Tongue (tissue), 2 donors: ENCODE measurements around the gene LMTK2. TPM values are rescaled to one million over a fixed set of nuclear protein-coding genes. Genes with fewer than 3 reads are reported as not detected.

Experiments used
- DNase-seq: peaks from one replicate; pipeline ENCODE4 v3.0.0-alpha.2; 2015
- total RNA-seq: library from RNA; depleted of rRNA; stranded (reverse); fragments of >200 nt; gene quantifications from one replicate; pipeline ENCODE4 v1.2.3, GENCODE V29; 2014

The LMTK2 gene
- total RNA-seq, 1 donor from 2014 or later: 17.4 TPM

DNA sequence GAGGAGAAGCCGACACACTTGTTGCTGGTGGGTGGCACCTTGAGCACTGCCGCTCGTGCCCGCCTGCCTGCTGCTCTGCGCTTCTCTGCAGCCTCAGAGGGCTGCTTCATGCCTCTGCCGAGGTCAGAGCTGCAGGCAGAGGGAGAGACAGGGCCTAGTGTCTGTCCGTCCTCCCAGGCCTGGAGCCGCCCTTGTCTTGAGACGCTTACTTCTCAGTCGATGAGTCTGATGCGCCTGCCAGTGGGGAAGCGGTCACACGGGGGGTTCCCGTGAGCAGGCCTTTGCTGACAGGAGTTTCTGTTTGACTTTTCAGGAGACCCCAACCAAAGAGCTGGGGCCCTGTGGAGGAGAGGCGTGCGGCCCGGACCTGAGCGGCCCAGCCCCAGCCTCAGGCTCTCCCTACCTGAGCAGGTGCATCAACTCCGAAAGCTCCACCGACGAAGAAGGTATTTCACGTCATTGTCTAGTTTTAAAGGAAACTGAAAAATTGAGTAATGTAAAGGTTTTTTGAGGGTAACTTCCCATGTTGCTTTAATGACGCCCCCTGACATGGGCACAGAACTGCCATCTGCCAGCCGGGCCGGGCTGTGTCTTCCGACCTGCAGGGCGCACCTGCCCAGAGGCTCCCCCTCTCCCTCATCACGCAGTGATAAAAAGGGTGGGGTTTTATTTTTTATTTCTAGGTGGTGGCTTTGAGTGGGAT, 96.8 kb downstream of the LMTK2 start:
- DNase-seq: no peak

- no peak for DNase-seq
Observed at GRCh38 chr7:98203964-98204605, 97.4 kb downstream of the LMTK2 start.

- no peak for DNase-seq
Observed at GRCh38 chr7:98204670-98205069, 98.0 kb downstream of the LMTK2 start.

DNA sequence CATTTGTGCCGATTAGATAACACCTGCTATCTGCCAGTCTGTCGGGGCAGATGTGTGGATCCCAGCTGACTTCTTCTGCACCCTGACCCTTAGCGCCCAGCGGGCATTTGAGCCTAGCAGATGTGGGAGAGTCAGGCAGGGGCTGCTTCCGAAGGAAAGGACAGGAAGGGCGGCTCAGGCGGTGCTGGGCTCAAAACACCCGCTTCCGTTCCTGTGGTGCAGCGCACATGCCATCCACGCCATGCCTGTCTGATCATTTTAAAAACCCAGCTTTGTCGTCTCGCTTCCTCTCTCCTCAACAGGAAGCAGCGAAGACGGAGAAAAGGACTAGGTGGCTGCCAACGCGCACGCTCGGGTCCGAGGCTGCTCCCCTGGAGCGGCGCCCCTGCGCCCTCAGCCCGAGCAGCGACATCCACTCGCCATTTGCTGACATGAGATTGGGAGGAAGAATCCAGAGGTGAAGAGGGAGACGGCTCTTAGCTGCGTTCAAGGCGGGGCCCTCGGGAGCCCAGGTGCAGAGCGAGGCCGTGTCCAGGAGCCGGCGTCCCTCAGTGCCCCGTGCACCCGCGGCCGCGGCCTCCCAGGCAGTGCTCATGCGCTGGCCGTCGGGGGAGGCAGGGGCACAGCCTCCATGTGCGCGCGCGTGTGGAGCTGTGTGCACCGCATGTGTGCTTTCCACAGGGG, 98.6 kb downstream of the LMTK2 start:
- DNase-seq: no peak

GRCh38 chr7:98206451-98207330, 100.0 kb downstream of the LMTK2 start:
- DNase-seq: no peak

- no peak for DNase-seq
Observed at GRCh38 chr7:98209166-98209920, 102.7 kb downstream of the LMTK2 start.

DNA sequence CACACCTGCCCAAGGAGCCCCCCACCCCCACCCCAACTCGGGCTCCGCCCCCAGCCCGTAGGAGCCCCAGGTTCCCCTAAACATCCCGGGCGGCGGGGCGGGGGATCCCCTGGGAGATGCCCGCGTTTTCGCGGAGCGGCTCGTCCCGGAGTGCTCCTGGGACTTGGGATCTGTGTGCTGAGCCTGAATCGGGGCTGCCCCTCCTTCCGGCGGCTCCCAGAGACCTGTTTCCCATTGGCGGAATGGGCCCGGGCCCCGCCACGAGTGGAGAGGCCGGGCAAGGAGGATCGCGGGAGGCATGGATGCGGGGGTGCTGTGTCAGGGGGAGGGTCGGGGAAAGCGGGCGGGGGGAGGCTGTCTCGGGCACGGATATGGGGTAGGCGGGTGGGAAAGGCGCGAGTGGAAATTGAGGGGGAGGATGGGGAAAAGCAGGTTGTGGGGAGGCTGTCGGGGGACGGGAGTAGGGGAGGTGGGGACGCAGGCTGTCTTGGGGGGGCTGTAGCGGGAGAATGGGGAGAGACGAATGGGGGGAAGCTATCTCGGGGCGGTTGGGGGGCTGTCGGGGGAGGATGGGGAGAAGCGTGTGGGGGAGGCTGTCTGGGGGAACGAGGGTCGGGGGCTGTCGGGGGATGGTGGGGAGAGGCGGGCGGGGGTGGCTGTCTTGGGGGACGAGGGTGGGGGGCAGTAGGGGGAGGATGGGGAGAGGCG, 104.0 kb downstream of the LMTK2 start:
- DNase-seq: peak; percentile 17

- DNase-seq: peak; percentile 21
Observed at GRCh38 chr7:98211221-98211675, 104.6 kb downstream of the LMTK2 start, which contains the start of gene BHLHA15. BHLHA15 (plus strand) TSS chr7:98211439; CDS start chr7:98212310, 871 bp downstream.

DNA sequence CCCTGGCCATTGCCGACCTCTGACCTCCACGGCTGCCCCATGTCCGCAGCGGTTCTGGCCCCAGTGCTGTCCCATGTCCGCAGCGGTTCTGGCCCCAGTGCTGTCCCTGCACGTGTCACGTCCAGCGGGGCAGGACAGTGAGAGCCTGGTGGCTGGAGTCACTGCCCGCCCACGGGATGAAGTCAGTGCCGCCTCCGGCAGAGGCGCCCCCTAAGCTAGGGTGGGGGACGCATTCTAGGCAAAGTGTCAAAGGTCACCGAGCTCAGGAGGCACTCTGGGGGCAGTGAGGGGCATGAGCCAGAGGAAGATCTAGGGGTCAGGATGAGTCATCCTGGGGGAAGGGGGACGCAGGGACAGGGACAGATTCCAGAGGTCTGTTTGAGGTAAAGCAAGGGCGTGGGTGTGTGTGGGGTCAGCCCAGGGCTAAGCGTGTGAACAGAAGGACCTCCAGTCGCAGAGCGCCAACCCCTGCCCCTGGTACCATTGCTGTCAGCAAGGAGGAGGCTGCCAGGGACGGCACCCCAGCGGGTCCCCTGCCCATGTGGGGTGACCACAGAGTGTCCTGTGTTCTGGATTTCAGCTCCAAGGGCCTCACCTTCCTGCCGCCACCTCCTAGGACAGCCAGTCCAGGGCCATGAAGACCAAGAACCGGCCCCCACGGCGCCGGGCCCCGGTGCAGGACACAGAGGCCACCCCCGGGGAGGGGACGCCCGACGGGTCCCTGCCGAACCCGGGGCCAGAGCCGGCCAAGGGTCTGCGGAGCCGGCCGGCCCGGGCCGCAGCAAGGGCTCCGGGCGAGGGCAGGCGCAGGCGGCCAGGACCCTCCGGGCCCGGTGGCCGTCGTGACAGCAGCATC, 105.2 kb downstream of the LMTK2 start:
- DNase-seq: no peak

- DNase-seq: no peak
Observed at GRCh38 chr7:98212532-98213041, 105.9 kb downstream of the LMTK2 start.

GRCh38 chr7:98213296-98213887, 106.7 kb downstream of the LMTK2 start:
- DNase-seq: no peak

DNA sequence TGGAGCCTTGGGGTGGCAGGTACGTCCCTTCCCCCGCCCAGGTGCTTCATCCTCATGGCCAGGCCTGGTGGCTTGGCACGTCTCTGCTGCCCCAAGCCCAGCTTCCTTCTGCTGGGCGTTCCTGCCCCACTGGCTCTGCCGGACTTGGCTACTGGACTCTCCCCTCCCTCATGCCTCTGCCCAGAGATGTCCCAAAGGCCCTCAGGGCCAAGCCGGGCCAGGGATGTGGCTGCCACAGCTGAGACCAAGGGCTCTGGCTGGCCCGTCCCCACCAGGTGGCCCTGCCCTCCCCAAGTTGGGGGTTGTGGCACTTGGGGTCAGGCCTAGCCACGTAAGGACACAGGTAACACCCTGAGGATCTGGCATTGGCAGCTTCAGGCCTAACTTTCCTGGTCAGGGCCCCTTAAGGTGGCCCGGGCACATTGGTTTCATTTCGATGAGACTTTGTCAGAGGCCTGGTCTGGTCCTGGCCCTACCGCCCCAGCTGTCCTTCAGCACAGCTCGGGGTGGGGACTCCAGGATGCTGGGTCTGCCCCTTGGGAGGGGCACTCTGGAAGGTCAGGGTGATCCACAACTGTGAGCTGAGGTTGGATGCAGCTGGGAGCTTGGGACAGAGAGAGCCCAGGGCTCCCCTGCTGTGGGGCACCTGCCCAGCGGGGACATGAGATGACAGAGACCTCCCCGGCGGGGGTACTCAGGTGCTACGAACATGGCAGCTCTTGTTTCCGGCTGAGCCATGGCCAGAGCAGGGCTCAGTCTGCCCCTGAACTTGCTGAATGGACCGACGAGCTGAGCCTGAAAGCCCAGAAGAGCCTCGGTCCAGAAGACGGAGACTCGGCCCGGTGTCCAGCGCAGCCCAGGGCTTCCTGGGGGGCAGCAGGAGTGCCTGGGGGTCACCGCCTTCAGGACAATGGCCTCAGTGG, 107.5 kb downstream of the LMTK2 start:
- no peak for DNase-seq

GRCh38 chr7:98214811-98215321, 108.2 kb downstream of the LMTK2 start:
- no peak for DNase-seq

- DNase-seq: no peak
Observed at GRCh38 chr7:98215561-98216495, 109.2 kb downstream of the LMTK2 start.

DNA sequence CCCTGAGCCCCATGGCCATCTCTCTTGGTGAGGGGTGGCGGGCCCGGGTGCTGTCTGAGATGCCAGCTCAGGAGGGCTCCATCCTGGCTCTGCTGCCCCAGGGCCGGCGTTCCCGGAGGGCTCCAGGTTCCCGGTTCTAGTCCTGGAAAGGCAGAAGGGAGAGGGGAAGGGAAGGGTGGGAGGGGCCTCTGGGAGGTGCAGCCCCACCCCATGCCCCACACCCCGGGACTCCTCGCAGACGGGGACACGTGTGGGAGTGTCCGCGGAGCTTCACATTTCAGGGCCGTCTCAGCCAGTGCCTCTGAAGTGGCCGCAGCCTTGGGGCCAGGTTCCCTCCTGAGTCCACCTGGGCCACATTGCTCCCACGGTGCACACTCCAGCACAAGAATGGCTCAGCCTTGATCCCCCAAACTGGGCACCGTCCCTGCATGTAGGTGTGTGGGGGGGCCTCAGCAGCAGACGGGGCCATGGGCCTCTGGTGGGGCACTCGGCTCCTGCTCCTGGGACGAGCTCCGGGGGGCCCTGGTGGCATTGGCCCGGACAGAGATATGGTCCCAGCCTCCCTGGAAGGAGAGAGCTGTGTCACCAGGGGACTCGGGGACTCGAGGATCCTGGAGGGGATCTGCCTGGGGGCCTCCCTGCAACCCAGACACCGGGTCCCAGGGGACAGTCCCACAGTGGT, 110.4 kb downstream of the LMTK2 start:
- no peak for DNase-seq
